Panc1 (cell line): ENCODE data around the gene ADAM12. TPM values are rescaled to one million over a fixed set of nuclear protein-coding genes. Genes with fewer than 3 reads are reported as not detected.

Source experiments
- ATAC-seq: fragments of 200-7000 bp; cut with Tn5 transposase; 2 replicates; pipeline ENCODE4 v1.9.1; 2020; ENCODE audit warnings: mild to moderate bottlenecking, moderate library complexity
- BruUV-seq: library from RNA; stranded (reverse); fragments of 400-500 nt; replicated peaks from 2 replicates; lab custom pipeline; 2021; lab: Mats Ljungman, UMichigan
- CTCF ChIA-PET: fragments of 300-600 bp; sonication (Branson Sonifier 250); formaldehyde crosslinking; loops from one replicate; lab custom pipeline; 2022; ENCODE audit warnings: antibody characterized with exemption; lab: Charles Lee
- POLR2A ChIA-PET: fragments of 300-600 bp; sonication (Branson Sonifier 250); formaldehyde crosslinking; loops from one replicate; lab custom pipeline; 2022; ENCODE audit warnings: antibody characterized with exemption; lab: Charles Lee
- DNase-seq: peaks from one replicate; pipeline ENCODE4 v3.0.0-alpha.2; 2010; ENCODE audit warnings: low read depth, low spot score
- H3K27ac ChIP-seq: 2 replicates; pipeline ENCODE4 v1.5.1; 2011; ENCODE audit warnings: mild to moderate bottlenecking, low read length, inconsistent platforms
- H3K27me3 ChIP-seq: fragments of 200-500 bp; sonication (Bioruptor generic); 2 replicates; pipeline ENCODE4 v1.6.0; 2014; ENCODE audit warnings: low read length, inconsistent platforms; ENCODE audit not compliant: control insufficient read depth, insufficient read depth
- H3K36me3 ChIP-seq: fragments of 200-500 bp; sonication (Bioruptor generic); 2 replicates; pipeline ENCODE4 v1.5.1; 2014; ENCODE audit warnings: inconsistent platforms, mild to moderate bottlenecking, low read length, moderate library complexity; ENCODE audit not compliant: control insufficient read depth, insufficient read depth
- H3K4me1 ChIP-seq: 2 replicates; pipeline ENCODE4 v1.5.1; 2011; ENCODE audit warnings: inconsistent platforms, mild to moderate bottlenecking, low read length, moderate library complexity; ENCODE audit not compliant: control insufficient read depth, insufficient read depth
- H3K4me3 ChIP-seq, 2 experiments: 2 replicates each; pipeline ENCODE4 v1.5.1; 2011 to 2012; ENCODE audit warnings: low read depth in 2 of 2, low read length in 2 of 2, mild to moderate bottlenecking in 2 of 2, inconsistent platforms in 1 of 2, moderate library complexity in 1 of 2
- H3K9me3 ChIP-seq: fragments of 200-500 bp; sonication (Bioruptor generic); 2 replicates; pipeline ENCODE4 v1.5.1; 2014; ENCODE audit warnings: low read depth, mild to moderate bottlenecking, inconsistent platforms, low read length, moderate library complexity; ENCODE audit not compliant: control insufficient read depth, insufficient read depth
- CTCF ChIP-seq: fragments of 450-650 bp; IDR thresholded peaks from 2 replicates; pipeline ENCODE4 v1.5.1; 2017; ENCODE audit warnings: mild to moderate bottlenecking
- POLR2AphosphoS5 ChIP-seq: IDR thresholded peaks from 2 replicates; pipeline ENCODE4 v1.6.1; 2012; ENCODE audit warnings: mild to moderate bottlenecking, low read depth, low read length, moderate library complexity
- SIN3A ChIP-seq: IDR thresholded peaks from 2 replicates; pipeline ENCODE4 v1.6.1; 2012; ENCODE audit warnings: low read depth, mild to moderate bottlenecking, low read length, moderate library complexity, borderline replicate concordance; ENCODE audit not compliant: insufficient read depth
- TCF7L2 ChIP-seq: IDR thresholded peaks from 2 replicates; pipeline ENCODE4 v1.6.1; 2011; ENCODE audit warnings: mild to moderate bottlenecking, low read depth, low read length, inconsistent platforms
- in situ Hi-C: cut with HindIII; loops from 2 replicates; pipeline ENCODE4 v1.10.0; 2016; ENCODE audit warnings: low sequenced_read_pairs, low pct_unique_long_range_greater_than_20kb
- intact Hi-C: fragments of 100-400 bp; cut with micrococcal nuclease; formaldehyde crosslinking; loops from one replicate; pipeline ENCODE4 v1.10.0; 2022; ENCODE audit not compliant: unreplicated experiment
- total RNA-seq: library from RNA; stranded (reverse); gene quantifications from one replicate; pipeline ENCODE4 v1.2.1, GENCODE V29; 2021; ENCODE audit not compliant: unreplicated experiment
- TF ChIP-seq, protein P1 (sequence below), 2 experiments: IDR thresholded peaks; 2 replicates each; pipeline ENCODE4 v1.6.1; 2011 to 2012; ENCODE audit warnings: low read depth in 2 of 2, control low read depth in 1 of 2, low read length in 1 of 2, mild to moderate bottlenecking in 1 of 2, moderate library complexity in 1 of 2; ENCODE audit not compliant: insufficient read depth in 1 of 2

Gene ADAM12
- total RNA-seq, 1 experiment from 2014 or later = 0.10 TPM

GRCh38 chr10:126351021-126351420 lies 37.3 kb downstream of the ADAM12 start:
- Histone ChIP-seq H3K27ac (no peak overlapping the region), H3K4me3 (no peak overlapping the region), H3K36me3 (no peaks in the 10 kb centered on the region), H3K27me3 (no peaks in the 10 kb centered on the region), H3K9me3 (peaks cover 1% of the 10 kb centered on the region; the same call in 1 of the 2 replicates), H3K4me1 (no peaks in the 10 kb centered on the region)
- ChIA-PET CTCF (no interaction called here), POLR2A (no interaction called here)
- BruUV-seq = no TSS peak
- intact Hi-C loops = no loop called here
- DNase-seq (no peak), ATAC-seq (peak; percentile 38; the same call in 1 of the 2 replicates)
- TF ChIP-seq CTCF (no peak), TCF7L2 (no peak), SIN3A (no peak), POLR2AphosphoS5 (no peak)
- TF ChIP-seq, protein P1, sequence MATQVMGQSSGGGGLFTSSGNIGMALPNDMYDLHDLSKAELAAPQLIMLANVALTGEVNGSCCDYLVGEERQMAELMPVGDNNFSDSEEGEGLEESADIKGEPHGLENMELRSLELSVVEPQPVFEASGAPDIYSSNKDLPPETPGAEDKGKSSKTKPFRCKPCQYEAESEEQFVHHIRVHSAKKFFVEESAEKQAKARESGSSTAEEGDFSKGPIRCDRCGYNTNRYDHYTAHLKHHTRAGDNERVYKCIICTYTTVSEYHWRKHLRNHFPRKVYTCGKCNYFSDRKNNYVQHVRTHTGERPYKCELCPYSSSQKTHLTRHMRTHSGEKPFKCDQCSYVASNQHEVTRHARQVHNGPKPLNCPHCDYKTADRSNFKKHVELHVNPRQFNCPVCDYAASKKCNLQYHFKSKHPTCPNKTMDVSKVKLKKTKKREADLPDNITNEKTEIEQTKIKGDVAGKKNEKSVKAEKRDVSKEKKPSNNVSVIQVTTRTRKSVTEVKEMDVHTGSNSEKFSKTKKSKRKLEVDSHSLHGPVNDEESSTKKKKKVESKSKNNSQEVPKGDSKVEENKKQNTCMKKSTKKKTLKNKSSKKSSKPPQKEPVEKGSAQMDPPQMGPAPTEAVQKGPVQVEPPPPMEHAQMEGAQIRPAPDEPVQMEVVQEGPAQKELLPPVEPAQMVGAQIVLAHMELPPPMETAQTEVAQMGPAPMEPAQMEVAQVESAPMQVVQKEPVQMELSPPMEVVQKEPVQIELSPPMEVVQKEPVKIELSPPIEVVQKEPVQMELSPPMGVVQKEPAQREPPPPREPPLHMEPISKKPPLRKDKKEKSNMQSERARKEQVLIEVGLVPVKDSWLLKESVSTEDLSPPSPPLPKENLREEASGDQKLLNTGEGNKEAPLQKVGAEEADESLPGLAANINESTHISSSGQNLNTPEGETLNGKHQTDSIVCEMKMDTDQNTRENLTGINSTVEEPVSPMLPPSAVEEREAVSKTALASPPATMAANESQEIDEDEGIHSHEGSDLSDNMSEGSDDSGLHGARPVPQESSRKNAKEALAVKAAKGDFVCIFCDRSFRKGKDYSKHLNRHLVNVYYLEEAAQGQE (IDR thresholded peaks at IDR 0.05; ENCODE audit: insufficient read depth in 1 of 2, low read depth in 2 of 2, low read length in 1 of 2) = no peak
- in situ Hi-C loops = no loop called here

GRCh38 chr10:126350216-126350992 lies 37.9 kb downstream of the ADAM12 start:
- no peaks in the 10 kb centered on the region for H3K4me1 ChIP-seq
- no peaks in the 10 kb centered on the region for H3K36me3 ChIP-seq
- in situ Hi-C loops (no loop called here), intact Hi-C loops (no loop called here)
- TF ChIP-seq SIN3A (no peak), TCF7L2 (no peak), CTCF (no peak), POLR2AphosphoS5 (no peak)
- TF ChIP-seq, protein P1 (IDR thresholded peaks at IDR 0.05; ENCODE audit: insufficient read depth in 1 of 2, low read depth in 2 of 2, low read length in 1 of 2) = no peak
- ChIA-PET CTCF (no interaction called here), POLR2A (no interaction called here)
- H3K27me3 ChIP-seq = no peaks in the 10 kb centered on the region
- ATAC-seq = peak; percentile 84
- DNase-seq = peak; percentile 65
- H3K9me3 ChIP-seq = no peaks in the 10 kb centered on the region
- no peak overlapping the region for H3K4me3 ChIP-seq
- H3K27ac ChIP-seq = no peak overlapping the region
- no TSS peak for BruUV-seq
